PFSK-1 (cell line): ENCODE results near the gene TMEM143.

Experiments used
- FOXP2 ChIP-seq: optimal IDR thresholded peaks from 2 replicates; pipeline ENCODE3; 2011; ENCODE audit warnings: borderline replicate concordance, control low read depth, inconsistent platforms; ENCODE audit not compliant: insufficient read depth; ENCODE audit errors: extremely low read length, extremely low read depth
- POLR2AphosphoS5 ChIP-seq: IDR thresholded peaks from 2 replicates; pipeline ENCODE4 v1.6.1; 2012; ENCODE audit warnings: low read depth, mild to moderate bottlenecking, control low read depth, low read length, moderate library complexity
- SIN3A ChIP-seq: IDR thresholded peaks from 2 replicates; pipeline ENCODE4 v1.6.1; 2012; ENCODE audit warnings: mild to moderate bottlenecking, low read length, moderate library complexity, borderline replicate concordance; ENCODE audit not compliant: insufficient read depth
- TAF1 ChIP-seq: IDR thresholded peaks from 2 replicates; pipeline ENCODE4 v1.6.1; 2012; ENCODE audit warnings: low read length, control low read depth, borderline replicate concordance; ENCODE audit not compliant: insufficient read depth
- TF ChIP-seq, protein P1 (sequence below), 2 experiments: IDR thresholded peaks; 2 replicates each; pipeline versions ENCODE4 v1.6.1 to v1.8.0; 2011 to 2012; ENCODE audit warnings: low read depth in 2 of 2, low read length in 2 of 2, control low read depth in 1 of 2, inconsistent platforms in 1 of 2, mild to moderate bottlenecking in 1 of 2, moderate library complexity in 1 of 2; ENCODE audit not compliant: insufficient read depth in 1 of 2

TMEM143 gene

DNA sequence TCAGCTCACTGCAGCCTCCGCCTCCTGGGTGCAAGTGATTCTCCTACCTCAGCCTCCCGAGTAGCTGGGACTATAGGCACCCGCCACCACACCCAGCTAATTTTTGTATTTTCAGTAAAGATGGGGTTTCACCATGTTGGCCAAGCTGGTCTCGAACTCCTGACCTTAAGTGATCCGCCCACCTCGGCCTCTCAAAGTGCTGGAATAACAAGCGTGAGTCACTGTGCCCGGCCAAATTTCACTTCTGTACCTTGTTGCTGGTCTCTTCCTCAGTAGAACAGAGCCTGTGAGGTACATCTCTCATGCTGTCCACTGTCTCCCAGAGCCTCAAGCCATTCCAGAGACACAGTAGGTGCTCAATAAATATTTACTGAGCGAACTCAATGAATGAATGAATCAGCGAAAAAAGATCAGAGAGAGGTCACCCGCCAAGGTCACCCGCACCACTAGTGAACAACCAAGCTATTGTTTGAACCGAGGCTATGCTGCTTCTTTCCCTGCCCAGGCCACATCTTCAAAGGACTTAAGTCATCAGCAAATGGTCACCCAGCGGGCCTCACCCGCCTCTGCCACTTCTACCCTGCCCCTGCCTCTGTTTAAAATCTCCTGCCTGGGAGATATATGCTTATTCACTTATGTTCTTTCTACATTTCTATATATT is 9.3 kb downstream of the TMEM143 start:
- TF ChIP-seq TAF1 = no peak
- TF ChIP-seq FOXP2 = no peak

DNA sequence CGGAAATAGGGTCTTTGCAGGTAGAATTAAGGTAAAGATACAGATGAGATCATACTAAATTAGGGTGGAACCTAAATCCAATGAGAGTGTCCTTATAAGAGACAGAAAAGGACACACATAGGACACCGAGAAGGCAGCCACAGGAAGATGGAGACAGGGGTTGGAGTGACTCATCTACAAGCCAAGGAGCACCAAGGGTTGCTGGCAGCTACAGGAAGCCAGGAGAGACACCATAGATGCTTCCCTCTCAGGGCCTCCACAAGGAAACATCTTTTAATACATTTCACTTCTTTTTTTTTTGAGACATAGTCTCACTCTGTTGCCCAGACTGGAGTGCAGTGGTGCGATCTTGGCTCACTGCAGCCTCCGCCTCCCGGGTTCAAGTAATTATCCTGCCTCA is 10.1 kb downstream of the TMEM143 start:
- TF ChIP-seq POLR2AphosphoS5 (no peak), TAF1 (no peak), SIN3A (no peak), FOXP2 (no peak)
- TF ChIP-seq, protein P1, sequence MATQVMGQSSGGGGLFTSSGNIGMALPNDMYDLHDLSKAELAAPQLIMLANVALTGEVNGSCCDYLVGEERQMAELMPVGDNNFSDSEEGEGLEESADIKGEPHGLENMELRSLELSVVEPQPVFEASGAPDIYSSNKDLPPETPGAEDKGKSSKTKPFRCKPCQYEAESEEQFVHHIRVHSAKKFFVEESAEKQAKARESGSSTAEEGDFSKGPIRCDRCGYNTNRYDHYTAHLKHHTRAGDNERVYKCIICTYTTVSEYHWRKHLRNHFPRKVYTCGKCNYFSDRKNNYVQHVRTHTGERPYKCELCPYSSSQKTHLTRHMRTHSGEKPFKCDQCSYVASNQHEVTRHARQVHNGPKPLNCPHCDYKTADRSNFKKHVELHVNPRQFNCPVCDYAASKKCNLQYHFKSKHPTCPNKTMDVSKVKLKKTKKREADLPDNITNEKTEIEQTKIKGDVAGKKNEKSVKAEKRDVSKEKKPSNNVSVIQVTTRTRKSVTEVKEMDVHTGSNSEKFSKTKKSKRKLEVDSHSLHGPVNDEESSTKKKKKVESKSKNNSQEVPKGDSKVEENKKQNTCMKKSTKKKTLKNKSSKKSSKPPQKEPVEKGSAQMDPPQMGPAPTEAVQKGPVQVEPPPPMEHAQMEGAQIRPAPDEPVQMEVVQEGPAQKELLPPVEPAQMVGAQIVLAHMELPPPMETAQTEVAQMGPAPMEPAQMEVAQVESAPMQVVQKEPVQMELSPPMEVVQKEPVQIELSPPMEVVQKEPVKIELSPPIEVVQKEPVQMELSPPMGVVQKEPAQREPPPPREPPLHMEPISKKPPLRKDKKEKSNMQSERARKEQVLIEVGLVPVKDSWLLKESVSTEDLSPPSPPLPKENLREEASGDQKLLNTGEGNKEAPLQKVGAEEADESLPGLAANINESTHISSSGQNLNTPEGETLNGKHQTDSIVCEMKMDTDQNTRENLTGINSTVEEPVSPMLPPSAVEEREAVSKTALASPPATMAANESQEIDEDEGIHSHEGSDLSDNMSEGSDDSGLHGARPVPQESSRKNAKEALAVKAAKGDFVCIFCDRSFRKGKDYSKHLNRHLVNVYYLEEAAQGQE (IDR thresholded peaks at IDR 0.05; ENCODE audit: insufficient read depth in 1 of 2, low read depth in 2 of 2, low read length in 2 of 2) = no peak

DNA sequence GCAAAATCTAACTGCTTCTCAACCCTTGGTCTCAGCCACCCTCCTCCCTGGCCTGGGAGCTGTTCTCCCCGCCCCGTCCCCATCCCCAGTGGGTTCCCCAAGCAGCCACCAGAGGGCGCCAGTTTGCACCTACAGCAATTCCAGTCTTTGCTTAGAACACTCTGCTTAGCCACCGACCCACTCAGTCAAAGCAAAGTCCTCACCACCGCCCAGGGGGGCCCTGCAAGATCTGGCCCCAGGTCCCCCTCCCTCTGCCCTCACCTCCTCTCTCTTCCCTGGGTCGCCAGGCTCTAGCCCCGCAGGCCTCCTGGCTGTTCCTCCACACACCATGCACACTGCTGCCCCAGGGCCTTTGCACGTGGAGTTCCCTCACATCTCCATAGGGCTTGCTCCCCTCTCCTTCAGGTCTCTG is 12.4 kb downstream of the TMEM143 start:
- TF ChIP-seq, protein P1 (IDR thresholded peaks at IDR 0.05; ENCODE audit: insufficient read depth in 1 of 2, low read depth in 2 of 2, low read length in 2 of 2) = no peak
- TF ChIP-seq FOXP2 (no peak), POLR2AphosphoS5 (no peak), TAF1 (no peak), SIN3A (no peak)

DNA sequence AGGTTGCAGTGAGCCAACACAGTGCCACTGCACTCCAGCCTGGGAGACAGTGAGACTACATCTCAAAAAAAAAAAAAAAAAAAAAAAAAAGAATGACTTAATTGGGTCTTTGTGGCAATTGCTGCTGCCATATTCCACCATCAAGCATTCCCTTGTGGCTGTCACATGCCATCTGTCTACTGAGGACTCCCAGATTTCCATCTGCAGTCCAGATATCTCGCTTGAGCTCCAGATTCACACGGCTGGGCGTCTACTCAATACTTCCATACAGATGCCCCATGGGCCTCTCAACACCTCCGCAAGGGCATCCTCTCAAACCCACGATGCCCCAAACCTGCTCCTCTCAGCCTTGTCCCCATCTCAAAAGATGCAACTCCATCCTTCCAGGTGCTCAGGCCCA is 12.9 kb downstream of the TMEM143 start:
- TF ChIP-seq, protein P1 (IDR thresholded peaks at IDR 0.05; ENCODE audit: insufficient read depth in 1 of 2, low read depth in 2 of 2, low read length in 2 of 2) = no peak
- no peak for TF ChIP-seq POLR2AphosphoS5
- no peak for TF ChIP-seq FOXP2
- no peak for TF ChIP-seq TAF1
- TF ChIP-seq SIN3A = no peak

DNA sequence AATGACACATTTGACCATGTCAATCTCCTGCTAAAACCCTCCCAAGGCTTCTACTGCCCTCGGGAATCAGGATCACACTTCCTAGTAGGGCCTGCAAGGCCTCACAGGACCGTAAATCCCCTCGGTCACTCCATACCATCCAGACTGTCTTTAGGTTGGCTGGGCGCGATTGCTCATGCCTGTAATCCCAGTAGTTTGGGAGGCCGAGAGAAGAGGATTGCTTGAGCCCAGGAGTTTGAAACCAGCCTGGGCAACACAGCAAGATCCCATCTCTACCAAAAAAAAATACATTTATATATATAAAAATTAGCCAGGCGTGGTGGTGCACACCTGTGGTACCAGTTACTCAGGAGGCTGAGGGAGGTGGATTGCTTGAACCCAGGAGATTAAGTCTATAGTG is 15.0 kb downstream of the TMEM143 start:
- no peak for TF ChIP-seq FOXP2
- TF ChIP-seq, protein P1 (IDR thresholded peaks at IDR 0.05; ENCODE audit: insufficient read depth in 1 of 2, low read depth in 2 of 2, low read length in 2 of 2) = no peak
- TF ChIP-seq TAF1 = no peak
- TF ChIP-seq SIN3A = no peak
- TF ChIP-seq POLR2AphosphoS5 = no peak
